Upper lobe of right lung (tissue), 1 donor: ENCODE data around the gene DOCK6. TPM values are rescaled to one million over a fixed set of nuclear protein-coding genes. Genes with fewer than 3 reads are reported as not detected.

Source experiments
- ATAC-seq: fragments of 200-7000 bp; cut with Tn5 transposase; one replicate; pipeline ENCODE4 v1.9.1; 2020; ENCODE audit warnings: mild to moderate bottlenecking, moderate library complexity
- DNase-seq: peaks from one replicate; pipeline ENCODE4 v3.0.0-alpha.2; 2020
- H3K27ac ChIP-seq: fragments of 200-600 bp; one replicate; pipeline ENCODE4 v1.8.0; 2022
- H3K27me3 ChIP-seq: fragments of 200-600 bp; one replicate; pipeline ENCODE4 v1.8.0; 2022; ENCODE audit warnings: mild to moderate bottlenecking
- H3K36me3 ChIP-seq: fragments of 200-600 bp; one replicate; pipeline ENCODE4 v1.8.0; 2022
- H3K4me1 ChIP-seq: fragments of 200-600 bp; one replicate; pipeline ENCODE4 v1.8.0; 2022
- H3K4me3 ChIP-seq: fragments of 200-600 bp; one replicate; pipeline ENCODE4 v1.8.0; 2022; ENCODE audit warnings: mild to moderate bottlenecking
- H3K9me3 ChIP-seq: fragments of 200-600 bp; one replicate; pipeline ENCODE4 v1.8.0; 2022
- CTCF ChIP-seq: fragments of 200-600 bp; IDR thresholded peaks from one replicate; pipeline ENCODE4 v1.8.0; 2022; ENCODE audit warnings: antibody characterized with exemption
- intact Hi-C: fragments of 100-400 bp; cut with DNase I; formaldehyde crosslinking; loops from one replicate; pipeline ENCODE4 v1.11.0; 2022
- total RNA-seq: library from RNA; stranded (reverse); fragmentation: NEBNext Ultra II Directional; extraction: Animal tissue kit (Norgen Biotek cat#: 25700); gene quantifications from one replicate; pipeline ENCODE4 v1.2.1, GENCODE V29; 2021
- donor health status: DM: no; HTN: yes; CAD: no; lungs with severe emphysema.

Gene DOCK6
- total RNA-seq, 1 donor from 2014 or later: 138 TPM

GRCh38 chr19:11284515-11284914 is 22.2 kb upstream of the DOCK6 start:
- Histone ChIP-seq H3K36me3 (no peaks in the 10 kb centered on the region), H3K4me1 (peaks cover 8% of the 10 kb centered on the region), H3K9me3 (no peaks in the 10 kb centered on the region), H3K27me3 (no peaks in the 10 kb centered on the region), H3K4me3 (no peak overlapping the region), H3K27ac (peak overlapping the region; percentile 25)
- no peak for ATAC-seq
- DNase-seq: no peak
- no peak for TF ChIP-seq CTCF
- intact Hi-C loops: loop anchor here (10.0 kb wide), 1 partner anchor 160 kb away; no protein-coding TSS in a partner anchor

- intact Hi-C loops: loop anchor here (10.0 kb wide), 1 partner anchor 163 kb away; no protein-coding TSS in a partner anchor
- TF ChIP-seq CTCF: no peak
- Histone ChIP-seq H3K36me3 (no peaks in the 10 kb centered on the region), H3K27ac (no peak overlapping the region), H3K4me3 (no peak overlapping the region), H3K27me3 (no peaks in the 10 kb centered on the region), H3K4me1 (peaks cover 4% of the 10 kb centered on the region), H3K9me3 (no peaks in the 10 kb centered on the region)
- DNase-seq (no peak), ATAC-seq (no peak)
Measured at GRCh38 chr19:11281356-11282049, 19.2 kb upstream of the DOCK6 start.

GRCh38 chr19:11279505-11280236 is 17.3 kb upstream of the DOCK6 start:
- H3K27me3 ChIP-seq: no peaks in the 10 kb centered on the region
- no peak for TF ChIP-seq CTCF
- peak; percentile 63 for ATAC-seq
- H3K36me3 ChIP-seq: no peaks in the 10 kb centered on the region
- no peak overlapping the region for H3K27ac ChIP-seq
- no peak overlapping the region for H3K4me3 ChIP-seq
- H3K4me1 ChIP-seq: no peaks in the 10 kb centered on the region
- H3K9me3 ChIP-seq: no peaks in the 10 kb centered on the region
- no peak for DNase-seq
- intact Hi-C loops: loop anchor here (10.0 kb wide), 1 partner anchor 165 kb away; no protein-coding TSS in a partner anchor

- no peak overlapping the region for H3K4me3 ChIP-seq
- H3K27ac ChIP-seq: no peak overlapping the region
- no peaks in the 10 kb centered on the region for H3K27me3 ChIP-seq
- ATAC-seq (no peak), DNase-seq (no peak)
- no peaks in the 10 kb centered on the region for H3K4me1 ChIP-seq
- no peaks in the 10 kb centered on the region for H3K36me3 ChIP-seq
- no peaks in the 10 kb centered on the region for H3K9me3 ChIP-seq
- intact Hi-C loops: no loop called here
- no peak for TF ChIP-seq CTCF
Measured at GRCh38 chr19:11278670-11279069, 16.3 kb upstream of the DOCK6 start.

GRCh38 chr19:11274533-11275086 is 12.3 kb upstream of the DOCK6 start:
- DNase-seq: no peak

More at GRCh38 chr19:11274533-11275086, 12.3 kb upstream of the DOCK6 start:
- Histone ChIP-seq H3K4me1 (no peaks in the 10 kb centered on the region), H3K36me3 (no peaks in the 10 kb centered on the region), H3K27ac (no peak overlapping the region), H3K27me3 (no peaks in the 10 kb centered on the region), H3K9me3 (no peaks in the 10 kb centered on the region), H3K4me3 (no peak overlapping the region)
- intact Hi-C loops: no loop called here
- ATAC-seq: no peak
- no peak for TF ChIP-seq CTCF
